Effector CD8-positive, alpha-beta T cell (primary cell): Measurements from ENCODE around the gene RNF126.
"Not testable (repeated sequence)": the region's sequence is repeated elsewhere in the genome, so short reads cannot be mapped to it uniquely, and the experiment has no call there.

ENCODE experiments used
- DNase-seq: peaks from one replicate; lab custom pipeline; 2025; lab: John Stamatoyannopoulos, UW

Gene RNF126

GRCh38 chr19:686589-687297, 23.7 kb upstream of the RNF126 start:
- no peak for DNase-seq

GRCh38 chr19:685454-685931, 22.5 kb upstream of the RNF126 start:
- no peak for DNase-seq

DNA sequence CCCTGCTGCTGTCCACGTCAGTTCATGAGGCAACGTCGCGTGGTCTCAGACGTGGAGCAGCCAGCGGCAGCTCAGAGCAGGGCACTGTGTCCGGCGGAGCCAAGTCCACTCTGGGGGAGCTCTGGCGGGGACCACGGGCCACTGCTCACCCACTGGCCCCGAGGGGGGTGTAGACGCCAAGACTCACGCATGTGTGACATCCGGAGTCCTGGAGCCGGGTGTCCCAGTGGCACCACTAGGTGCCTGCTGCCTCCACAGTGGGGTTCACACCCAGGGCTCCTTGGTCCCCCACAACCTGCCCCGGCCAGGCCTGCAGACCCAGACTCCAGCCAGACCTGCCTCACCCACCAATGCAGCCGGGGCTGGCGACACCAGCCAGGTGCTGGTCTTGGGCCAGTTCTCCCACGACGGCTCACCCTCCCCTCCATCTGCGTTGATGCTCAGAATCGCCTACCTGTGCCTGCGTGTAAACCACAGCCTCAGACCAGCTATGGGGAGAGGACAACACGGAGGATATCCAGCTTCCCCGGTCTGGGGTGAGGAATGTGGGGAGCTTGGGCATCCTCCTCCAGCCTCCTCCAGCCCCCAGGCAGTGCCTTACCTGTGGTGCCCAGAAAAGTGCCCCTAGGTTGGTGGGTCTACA, 19.8 kb upstream of the RNF126 start:
- no peak for DNase-seq

GRCh38 chr19:681029-682019, 18.3 kb upstream of the RNF126 start:
- DNase-seq, result no peak

DNA sequence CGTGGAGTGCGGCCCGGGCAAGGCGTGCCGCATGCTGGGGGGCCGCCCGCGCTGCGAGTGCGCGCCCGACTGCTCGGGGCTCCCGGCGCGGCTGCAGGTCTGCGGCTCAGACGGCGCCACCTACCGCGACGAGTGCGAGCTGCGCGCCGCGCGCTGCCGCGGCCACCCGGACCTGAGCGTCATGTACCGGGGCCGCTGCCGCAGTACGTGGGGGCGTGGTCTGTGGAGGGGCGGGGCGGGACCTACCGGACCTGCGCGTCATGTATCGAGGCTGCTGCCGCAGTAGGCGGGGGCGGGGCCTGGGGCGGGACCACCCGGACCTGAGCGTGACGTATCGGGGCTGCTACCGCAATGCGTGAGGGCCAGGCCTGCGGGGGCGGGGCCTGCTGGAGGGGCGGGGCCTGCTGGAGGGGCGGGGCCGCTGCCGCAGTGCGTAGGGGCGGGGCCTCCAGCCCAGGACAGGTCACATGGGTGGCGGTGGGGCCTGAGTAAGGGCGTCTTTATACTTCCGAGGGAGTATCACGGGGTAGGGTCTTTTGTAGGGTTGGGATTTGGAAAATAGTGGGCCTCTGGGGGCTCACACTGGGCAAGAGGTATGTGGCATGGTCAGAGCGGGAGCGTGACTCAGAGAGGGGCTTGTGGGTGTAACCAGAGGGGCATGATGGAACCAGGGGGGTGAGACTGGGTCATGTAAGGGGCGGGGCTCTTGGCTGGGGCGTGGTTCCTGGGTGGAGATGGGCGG, 17.4 kb upstream of the RNF126 start:
- peak; percentile 99 for DNase-seq

- DNase-seq, result peak; percentile 19
Observed at GRCh38 chr19:679418-680286, 16.6 kb upstream of the RNF126 start.

- no peak for DNase-seq
Observed at GRCh38 chr19:678791-679388, 15.9 kb upstream of the RNF126 start.

DNA sequence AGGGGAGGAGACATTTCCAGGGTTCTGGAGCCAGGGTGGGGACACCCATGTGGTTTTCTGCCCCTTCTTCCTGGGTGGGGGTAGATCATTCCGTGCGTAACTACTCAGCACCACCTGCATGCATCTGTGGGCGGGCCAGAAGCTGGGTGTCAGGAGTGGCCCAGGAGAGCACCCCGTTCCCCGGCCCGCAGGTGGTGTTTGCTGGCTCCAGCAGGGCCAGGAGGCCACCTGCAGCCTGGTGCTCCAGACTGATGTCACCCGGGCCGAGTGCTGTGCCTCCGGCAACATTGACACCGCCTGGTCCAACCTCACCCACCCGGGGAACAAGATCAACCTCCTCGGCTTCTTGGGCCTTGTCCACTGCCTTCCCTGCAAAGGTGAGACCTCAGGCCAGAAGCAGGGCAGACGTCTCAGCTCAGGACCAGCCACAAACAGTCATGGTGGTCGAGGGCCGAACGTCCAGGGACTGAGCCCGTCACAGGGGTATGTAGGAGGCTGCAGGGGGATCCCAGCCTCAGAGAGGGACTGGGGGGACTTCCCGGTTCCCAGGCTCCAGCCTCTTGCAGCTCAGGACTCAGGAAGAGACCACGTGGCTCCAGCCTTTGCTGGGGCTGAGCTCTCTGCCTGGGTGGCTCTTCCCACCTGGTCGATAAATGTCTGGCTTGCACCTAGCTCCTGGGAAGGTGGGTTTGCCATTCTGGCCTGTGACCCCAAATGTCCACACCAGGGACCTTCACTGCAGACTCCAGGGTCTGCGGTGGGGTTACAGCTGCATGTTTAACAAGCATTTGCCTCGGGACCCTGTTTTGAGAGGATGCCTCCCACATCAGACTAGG, 14.8 kb upstream of the RNF126 start:
- no peak for DNase-seq

DNA sequence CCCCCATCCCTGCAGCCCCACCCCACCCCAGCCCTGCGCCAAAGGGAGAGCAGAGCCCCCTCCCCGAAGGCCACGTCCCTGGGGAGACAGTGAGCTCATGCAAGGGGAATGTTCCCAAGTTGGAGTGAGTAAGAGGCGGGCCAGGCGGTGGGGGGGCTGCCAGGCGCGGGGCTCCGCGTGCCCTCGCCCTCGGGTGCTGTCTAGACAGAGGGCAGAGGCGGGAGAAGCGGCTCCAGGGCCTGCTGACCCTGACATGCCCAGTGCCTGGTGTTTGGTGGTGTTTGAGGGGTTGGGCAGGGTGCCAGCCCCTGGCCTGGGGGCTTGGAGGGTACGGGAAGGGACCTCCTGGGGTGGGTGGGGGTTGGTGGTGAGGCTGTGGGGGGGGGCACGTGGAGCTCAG, 14.2 kb upstream of the RNF126 start:
- DNase-seq, result no peak

GRCh38 chr19:676339-677105, 13.5 kb upstream of the RNF126 start, which contains the start of gene FSTL3:
Gene FSTL3, plus strand, starts transcription at chr19:676392. Its CDS starts 32 bp downstream, at chr19:676424.
- no peak for DNase-seq

GRCh38 chr19:676007-676338, 13.0 kb upstream of the RNF126 start:
- DNase-seq, result no peak

GRCh38 chr19:674282-675151, 11.5 kb upstream of the RNF126 start:
- DNase-seq, result no peak

GRCh38 chr19:670609-671075, 7.6 kb upstream of the RNF126 start:
- no peak for DNase-seq

DNA sequence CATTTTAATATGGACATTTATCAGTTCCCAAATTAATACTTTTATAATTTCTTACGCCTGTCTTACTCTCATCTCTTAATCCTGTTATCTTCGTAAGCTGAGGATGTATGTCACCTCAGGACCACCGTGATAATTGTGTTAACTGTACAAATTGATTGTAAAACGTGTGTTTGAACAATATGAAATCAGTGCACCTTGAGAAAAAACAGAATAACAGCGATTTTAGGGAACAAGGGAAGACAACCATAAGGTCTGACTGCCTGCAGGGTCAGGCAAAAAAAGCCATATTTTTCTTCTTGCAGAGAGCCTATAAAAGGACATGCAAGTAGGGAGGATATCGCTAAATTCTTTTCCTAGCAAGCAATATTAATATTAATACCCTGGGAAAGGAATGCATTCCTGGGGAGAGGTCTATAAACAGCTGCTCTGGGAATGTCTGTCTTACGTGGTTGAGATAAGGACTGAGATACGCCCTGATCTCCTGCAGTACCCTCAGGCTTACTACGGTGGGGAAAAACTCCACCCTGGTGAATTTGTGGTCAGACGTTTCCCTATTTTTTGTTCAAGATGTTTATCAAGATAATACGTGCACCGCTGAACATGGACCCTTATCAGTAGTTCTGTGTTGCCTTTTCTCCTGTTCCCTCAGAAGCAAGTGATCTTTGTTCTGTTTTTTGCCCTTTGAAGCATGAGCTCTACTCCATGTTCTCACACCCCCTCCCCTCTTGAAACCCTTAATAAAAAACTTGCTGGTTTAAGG, 5.8 kb upstream of the RNF126 start:
- DNase-seq, result not testable (repeated sequence)

DNA sequence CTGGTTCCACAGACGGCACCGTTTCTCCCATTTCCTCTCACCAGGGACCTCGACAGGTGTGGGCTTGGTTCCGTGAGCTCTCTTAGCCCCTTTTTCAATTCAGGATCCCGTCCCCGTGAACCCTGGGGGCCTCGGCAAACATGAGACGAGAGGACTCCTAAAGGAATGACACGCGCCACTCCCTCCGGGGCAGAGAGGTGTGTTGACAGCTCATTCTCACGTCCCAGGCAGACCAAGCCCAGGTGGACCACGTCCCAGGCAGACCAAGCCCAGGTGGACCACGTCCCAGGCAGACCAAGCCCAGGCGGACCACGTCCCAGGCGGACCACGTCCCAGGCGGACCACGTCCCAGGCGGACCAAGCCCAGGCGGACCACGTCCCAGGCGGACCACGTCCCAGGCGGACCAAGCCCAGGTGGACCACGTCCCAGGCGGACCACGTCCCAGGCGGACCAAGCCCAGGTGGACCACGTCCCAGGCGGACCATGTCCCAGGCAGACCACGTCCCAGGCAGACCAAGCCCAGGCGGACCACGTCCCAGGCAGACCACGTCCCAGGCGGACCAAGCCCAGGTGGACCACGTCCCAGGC, 4.1 kb upstream of the RNF126 start:
- not testable (repeated sequence) for DNase-seq

GRCh38 chr19:664913-665443, 2.0 kb upstream of the RNF126 start:
- peak; percentile 79 for DNase-seq
